ENCODE measurements around the gene HPSE2. TPM values are rescaled to one million over a fixed set of nuclear protein-coding genes. Genes with fewer than 3 reads are reported as not detected.
A peak's percentile ranks its signal among the peaks of the same experiment; 100 is the strongest.

HPSE2 gene
- total RNA-seq, 1 donor, result 5.6 TPM

DNA sequence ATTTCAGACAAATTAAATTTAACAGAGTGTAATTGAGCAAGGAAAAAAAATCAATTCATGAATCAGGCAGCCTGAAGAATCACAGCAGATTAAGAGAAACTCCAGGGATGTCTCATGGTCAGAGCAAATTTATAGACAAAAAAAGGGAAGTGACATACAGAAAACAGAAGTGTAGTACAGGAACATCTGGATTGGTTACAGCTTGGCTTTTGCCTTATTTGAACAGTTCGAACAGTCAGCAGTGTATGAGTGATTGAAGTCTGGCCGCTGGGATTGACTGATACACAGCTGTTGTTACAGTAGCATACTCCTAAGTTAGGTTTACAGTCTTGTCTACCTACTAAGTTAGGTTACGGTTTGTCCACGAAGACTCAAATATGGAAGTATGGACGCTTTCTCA lies 255.3 kb downstream of the HPSE2 start:
- no peak overlapping the region for H3K4me3 ChIP-seq (ENCODE audit: low read depth, low read length)
- TF ChIP-seq CTCF (IDR thresholded peaks at IDR 0.05; ENCODE audit: insufficient read depth, low read depth, low read length), result no peak
- DNase-seq (ENCODE audit: low read depth), result no peak

GRCh38 chr10:98971464-98971863 lies 264.2 kb downstream of the HPSE2 start:
- no peak overlapping the region for H3K4me3 ChIP-seq (ENCODE audit: low read depth, low read length)
- no peak for TF ChIP-seq CTCF (IDR thresholded peaks at IDR 0.05; ENCODE audit: insufficient read depth, low read depth, low read length)
- DNase-seq (ENCODE audit: low read depth), result peak; percentile 72

DNA sequence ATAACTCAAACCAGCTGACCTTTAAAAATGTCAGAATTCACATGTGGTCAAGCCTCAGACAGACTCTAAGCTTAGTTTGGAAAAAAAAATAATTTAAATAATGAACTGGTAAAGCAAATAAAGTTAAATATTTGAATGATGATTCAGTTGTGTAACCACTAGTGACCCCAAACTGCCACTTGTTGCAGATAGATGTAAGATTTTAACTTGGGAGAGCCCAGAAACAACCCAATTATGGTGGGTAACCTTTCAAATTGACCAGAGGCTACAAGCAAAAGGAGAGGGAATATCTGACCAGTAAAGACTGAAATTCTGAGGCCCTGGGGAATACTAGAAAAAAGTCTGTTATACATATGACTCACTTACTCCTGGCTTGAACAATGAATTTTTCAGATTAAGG lies 268.1 kb downstream of the HPSE2 start:
- H3K4me3 ChIP-seq (ENCODE audit: low read depth, low read length), result no peak overlapping the region
- no peak for TF ChIP-seq CTCF (IDR thresholded peaks at IDR 0.05; ENCODE audit: insufficient read depth, low read depth, low read length)
- peak; percentile 63 for DNase-seq (ENCODE audit: low read depth)

DNA sequence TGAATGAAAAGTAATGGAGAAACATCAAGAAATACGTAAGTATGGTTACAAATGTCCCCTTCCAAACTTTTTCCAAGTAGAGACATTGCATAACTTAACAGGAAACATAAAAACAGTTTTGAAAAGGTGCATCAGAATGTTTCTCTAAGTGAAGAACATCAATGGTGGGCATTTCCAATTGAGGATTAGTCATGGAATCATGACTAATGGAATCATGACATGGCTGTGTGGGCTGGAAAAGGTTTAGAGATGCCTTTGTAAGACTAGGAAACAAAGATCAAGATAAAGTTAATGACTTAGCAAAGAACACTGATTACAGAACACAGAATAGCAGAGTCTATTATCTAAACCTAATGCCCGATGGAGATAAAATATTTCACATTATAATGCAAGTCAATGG lies 272.0 kb downstream of the HPSE2 start:
- DNase-seq (ENCODE audit: low read depth), result peak; percentile 41
- H3K4me3 ChIP-seq (ENCODE audit: low read depth, low read length), result no peak overlapping the region
- TF ChIP-seq CTCF (IDR thresholded peaks at IDR 0.05; ENCODE audit: insufficient read depth, low read depth, low read length), result no peak

DNA sequence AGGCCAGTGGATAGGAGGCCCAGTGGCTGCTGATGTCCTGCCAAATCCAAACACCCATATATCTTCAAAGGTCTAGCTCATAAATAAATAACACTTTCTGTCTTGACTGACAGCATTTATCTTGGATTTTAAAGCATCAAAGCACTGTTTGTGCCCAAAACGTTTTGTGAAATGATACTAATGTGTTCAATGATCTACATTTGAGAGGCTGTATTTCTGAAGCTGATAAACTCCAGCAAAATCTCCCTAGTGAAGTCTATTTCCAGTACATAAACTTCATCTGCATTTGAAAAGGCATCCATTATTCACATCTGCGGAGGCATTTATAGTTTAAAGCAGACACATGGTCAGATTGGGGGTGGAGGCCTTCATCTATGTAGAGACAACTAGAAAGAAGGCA lies 276.3 kb downstream of the HPSE2 start:
- DNase-seq (ENCODE audit: low read depth), result peak; percentile 32
- no peak overlapping the region for H3K4me3 ChIP-seq (ENCODE audit: low read depth, low read length)
- no peak for TF ChIP-seq CTCF (IDR thresholded peaks at IDR 0.05; ENCODE audit: insufficient read depth, low read depth, low read length)

DNA sequence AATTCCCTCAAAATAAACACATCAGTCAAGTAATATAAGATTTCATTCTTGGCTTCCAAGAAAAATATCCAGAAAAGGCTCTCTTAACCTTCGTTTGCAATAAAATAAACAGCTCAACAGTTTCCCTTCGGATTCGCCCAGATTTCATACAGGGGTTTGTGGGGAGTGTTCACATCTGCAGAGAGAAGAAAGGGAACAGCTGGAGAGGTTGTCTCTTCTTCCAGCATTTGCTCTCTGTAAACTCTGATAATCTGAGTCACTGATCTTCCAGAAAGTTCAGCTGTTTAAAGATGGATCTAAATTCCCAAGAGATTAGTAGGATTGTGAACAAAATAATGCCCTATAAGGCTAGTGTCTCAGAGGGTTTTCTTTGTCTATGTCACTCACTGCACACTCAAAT lies 277.9 kb downstream of the HPSE2 start:
- DNase-seq (ENCODE audit: low read depth), result peak; percentile 79
- H3K4me3 ChIP-seq (ENCODE audit: low read depth, low read length), result no peak overlapping the region
- TF ChIP-seq CTCF (IDR thresholded peaks at IDR 0.05; ENCODE audit: insufficient read depth, low read depth, low read length), result no peak

- peak; percentile 66 for DNase-seq (ENCODE audit: low read depth)
- no peak for TF ChIP-seq CTCF (IDR thresholded peaks at IDR 0.05; ENCODE audit: insufficient read depth, low read depth, low read length)
- H3K4me3 ChIP-seq (ENCODE audit: low read depth, low read length), result no peak overlapping the region
Measured at GRCh38 chr10:98956576-98957260, 278.9 kb downstream of the HPSE2 start.
